Bronchial epithelial cell (primary cell): ENCODE measurements around the gene PTPRD. TPM values are rescaled to one million over a fixed set of nuclear protein-coding genes. Genes with fewer than 3 reads are reported as not detected.

Experiments used
- DNase-seq: peaks from one replicate; pipeline ENCODE4 v3.0.0-alpha.2; 2010; ENCODE audit warnings: low read depth
- FAIRE-seq: peaks from 2 replicates; lab custom pipeline; 2011; peaks lifted over from hg19 to GRCh38; lab: Jason Lieb, UNC
- H3K27me3 ChIP-seq: 2 replicates; pipeline ENCODE4 v1.5.1; 2011; ENCODE audit warnings: low read length; ENCODE audit not compliant: control insufficient read depth, insufficient read depth
- H3K36me3 ChIP-seq: 2 replicates; pipeline ENCODE4 v1.5.1; 2011; ENCODE audit warnings: low read length; ENCODE audit not compliant: control insufficient read depth, insufficient read depth
- H3K4me3 ChIP-seq: 2 replicates; pipeline ENCODE4 v1.5.1; 2011; ENCODE audit warnings: mild to moderate bottlenecking, low read depth, low read length, control low read depth
- total RNA-seq: library from RNA; depleted of rRNA; stranded (reverse); fragments of >200 nt; gene quantifications from 2 replicates; pipeline ENCODE4 v1.2.1, GENCODE V29; 2014
- TF ChIP-seq, protein P1 (sequence below): IDR thresholded peaks from 2 replicates; pipeline ENCODE4 v1.5.1; 2011; ENCODE audit warnings: mild to moderate bottlenecking, moderate library complexity, low read length, control low read depth, inconsistent platforms; ENCODE audit not compliant: insufficient read depth, severe bottlenecking

The PTPRD gene
- total RNA-seq, 1 donor from 2014 or later, result 2.9 TPM

GRCh38 chr9:8831568-8831967 is 1781.2 kb downstream of the PTPRD start:
- peak; percentile 29 for DNase-seq
- H3K27me3 ChIP-seq, result no peaks in the 10 kb centered on the region
- TF ChIP-seq, protein P1, sequence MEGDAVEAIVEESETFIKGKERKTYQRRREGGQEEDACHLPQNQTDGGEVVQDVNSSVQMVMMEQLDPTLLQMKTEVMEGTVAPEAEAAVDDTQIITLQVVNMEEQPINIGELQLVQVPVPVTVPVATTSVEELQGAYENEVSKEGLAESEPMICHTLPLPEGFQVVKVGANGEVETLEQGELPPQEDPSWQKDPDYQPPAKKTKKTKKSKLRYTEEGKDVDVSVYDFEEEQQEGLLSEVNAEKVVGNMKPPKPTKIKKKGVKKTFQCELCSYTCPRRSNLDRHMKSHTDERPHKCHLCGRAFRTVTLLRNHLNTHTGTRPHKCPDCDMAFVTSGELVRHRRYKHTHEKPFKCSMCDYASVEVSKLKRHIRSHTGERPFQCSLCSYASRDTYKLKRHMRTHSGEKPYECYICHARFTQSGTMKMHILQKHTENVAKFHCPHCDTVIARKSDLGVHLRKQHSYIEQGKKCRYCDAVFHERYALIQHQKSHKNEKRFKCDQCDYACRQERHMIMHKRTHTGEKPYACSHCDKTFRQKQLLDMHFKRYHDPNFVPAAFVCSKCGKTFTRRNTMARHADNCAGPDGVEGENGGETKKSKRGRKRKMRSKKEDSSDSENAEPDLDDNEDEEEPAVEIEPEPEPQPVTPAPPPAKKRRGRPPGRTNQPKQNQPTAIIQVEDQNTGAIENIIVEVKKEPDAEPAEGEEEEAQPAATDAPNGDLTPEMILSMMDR, result no peak
- no peak overlapping the region for H3K4me3 ChIP-seq
- H3K36me3 ChIP-seq, result no peaks in the 10 kb centered on the region
- FAIRE-seq, result no peak

DNA sequence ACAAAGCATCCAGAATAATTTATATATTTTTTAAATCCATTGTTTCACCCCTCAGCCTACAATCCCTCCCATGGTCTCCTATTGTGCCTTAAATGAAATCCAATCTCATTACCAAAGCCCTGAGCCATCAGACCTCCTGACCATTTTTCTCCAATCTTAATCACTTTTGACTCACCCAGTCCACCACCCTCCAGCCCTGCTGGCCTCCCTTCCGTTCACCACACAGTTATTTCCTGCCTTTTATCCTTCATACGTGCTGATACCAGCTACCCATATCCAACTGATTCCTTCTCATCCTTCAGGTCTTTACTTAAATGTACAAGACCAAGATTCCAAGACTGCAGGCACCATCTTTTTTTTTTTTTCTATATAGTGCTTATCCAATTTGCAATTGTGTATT is 1786.5 kb downstream of the PTPRD start:
- no peak for FAIRE-seq
- Histone ChIP-seq H3K36me3 (no peaks in the 10 kb centered on the region), H3K27me3 (no peaks in the 10 kb centered on the region), H3K4me3 (no peak overlapping the region)
- DNase-seq, result peak; percentile 26
- TF ChIP-seq, protein P1, result no peak

GRCh38 chr9:8825585-8826147 is 1787.1 kb downstream of the PTPRD start:
- TF ChIP-seq, protein P1, result no peak
- no peaks in the 10 kb centered on the region for H3K36me3 ChIP-seq
- no peak for FAIRE-seq
- H3K4me3 ChIP-seq, result no peak overlapping the region
- H3K27me3 ChIP-seq, result no peaks in the 10 kb centered on the region
- DNase-seq, result no peak

GRCh38 chr9:8823131-8823895 is 1789.5 kb downstream of the PTPRD start:
- DNase-seq, result no peak
- Histone ChIP-seq H3K27me3 (no peaks in the 10 kb centered on the region), H3K4me3 (no peak overlapping the region), H3K36me3 (no peaks in the 10 kb centered on the region)
- FAIRE-seq, result no peak
- TF ChIP-seq, protein P1, result no peak

GRCh38 chr9:8822667-8823025 is 1790.2 kb downstream of the PTPRD start:
- no peak overlapping the region for H3K4me3 ChIP-seq
- no peak for FAIRE-seq

More at GRCh38 chr9:8822667-8823025, 1790.2 kb downstream of the PTPRD start:
- Histone ChIP-seq H3K27me3 (no peaks in the 10 kb centered on the region), H3K36me3 (no peaks in the 10 kb centered on the region)
- DNase-seq, result no peak
- TF ChIP-seq, protein P1, result no peak
